Tibial artery (tissue), 4 donors: ENCODE data around the gene C13orf46.

Experiments used
- DNase-seq, 2 donors: peaks; one replicate each; pipeline ENCODE4 v3.0.0-alpha.2; 2019
- H3K27ac ChIP-seq, 2 donors: fragments of 200-600 bp; sonication (generic) in 1 of 2; 1 replicate in 1 of 2; 2 replicates in 1 of 2; pipeline ENCODE4 v1.5.1; 2018 to 2019; ENCODE audit warnings: mild to moderate bottlenecking in 1 of 2
- H3K27me3 ChIP-seq, 2 donors: fragments of 200-600 bp; sonication (generic) in 1 of 2; one replicate each; pipeline versions ENCODE4 v1.5.1 to v1.6.0; 2016 to 2019
- H3K36me3 ChIP-seq, 3 donors: fragments of 200-600 bp; sonication (generic) in 2 of 3; one replicate each; pipeline ENCODE4 v1.5.1; 2016 to 2019; ENCODE audit warnings: mild to moderate bottlenecking in 2 of 3
- H3K4me1 ChIP-seq, 4 donors: fragments of 200-600 bp; sonication (generic) in 2 of 4; 1 replicate in 3 of 4; 2 replicates in 1 of 4; pipeline ENCODE4 v1.5.1; 2016 to 2019
- H3K4me3 ChIP-seq, 2 donors: fragments of 200-600 bp; sonication (generic) in 1 of 2; 1 replicate in 1 of 2; 2 replicates in 1 of 2; pipeline ENCODE4 v1.5.1; 2018 to 2019; ENCODE audit warnings: mild to moderate bottlenecking in 2 of 2
- H3K9me3 ChIP-seq, 3 donors: fragments of 200-600 bp; sonication (generic) in 1 of 3; one replicate each; pipeline ENCODE4 v1.5.1; 2016 to 2019
- CTCF ChIP-seq, 2 experiments: fragments of 200-600 bp in 1 of 2; fragments of 450-650 bp in 1 of 2; IDR thresholded peaks; one replicate each; pipeline ENCODE4 v1.5.1; 2017 to 2019; ENCODE audit warnings: antibody characterized with exemption in 2 of 2, mild to moderate bottlenecking in 1 of 2, moderate library complexity in 1 of 2
- intact Hi-C: fragments of 100-400 bp; cut with DNase I; formaldehyde crosslinking; loops from one replicate; pipeline ENCODE4 v1.15.0; 2023; ENCODE audit warnings: low total_unique reads

C13orf46 gene

DNA sequence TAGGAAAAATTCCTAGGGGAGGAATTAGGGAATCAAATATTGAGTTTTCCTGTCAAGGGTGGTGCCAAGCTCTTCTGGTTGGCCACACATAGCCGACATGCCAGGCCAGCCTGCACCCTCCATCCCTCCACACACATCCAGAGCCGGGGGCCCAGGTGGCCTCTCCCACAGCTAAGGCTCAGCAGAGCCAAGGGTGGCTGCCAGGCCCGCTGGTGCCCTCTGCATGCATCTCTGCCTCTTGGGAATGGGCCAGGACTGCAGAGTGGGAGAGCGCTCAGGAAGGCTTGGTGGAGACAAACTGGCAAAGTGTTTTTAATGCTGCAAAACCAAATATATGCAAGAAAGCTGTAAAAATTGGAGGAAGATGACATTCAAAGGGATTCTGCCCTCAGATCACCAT is 67.3 kb downstream of the C13orf46 start:
- intact Hi-C loops = no loop called here
- Histone ChIP-seq H3K4me3 (no peak overlapping the region), H3K27ac (peak overlapping the region; percentile 7 to 46), H3K9me3 (no peaks in the 10 kb centered on the region), H3K4me1 (peaks cover 0 to 49% (median 31%) of the 10 kb centered on the region in 4 donors), H3K36me3 (no peaks in the 10 kb centered on the region), H3K27me3 (no peaks in the 10 kb centered on the region)
- peak in 1 of 2 donors; percentile 77 for DNase-seq
- TF ChIP-seq CTCF (IDR thresholded peaks at IDR 0.05) = no peak

DNA sequence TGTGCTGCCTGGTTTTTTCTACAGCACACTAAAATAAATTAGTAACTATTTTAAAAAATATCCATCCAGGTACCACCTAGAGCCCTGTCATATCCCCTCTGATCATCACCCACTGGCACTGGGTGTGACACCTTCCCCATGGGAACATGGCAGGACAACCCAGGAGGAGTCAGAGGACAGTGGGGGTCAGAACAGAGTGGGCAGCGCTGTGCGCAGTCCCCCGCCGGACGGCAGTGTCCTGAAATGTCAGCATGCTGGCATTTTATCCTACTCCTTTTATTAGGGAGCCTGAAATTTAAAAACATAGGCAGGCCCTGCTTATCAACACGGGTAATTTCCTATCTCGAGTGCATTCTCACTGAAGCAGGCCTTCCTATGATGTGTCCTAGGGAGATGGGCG is 67.9 kb downstream of the C13orf46 start:
- DNase-seq = no peak
- peak overlapping the region in 1 of 2 donors; percentile 19 for H3K27ac ChIP-seq
- H3K4me1 ChIP-seq = peaks cover 0 to 55% (median 31%) of the 10 kb centered on the region in 4 donors
- no peak for TF ChIP-seq CTCF (IDR thresholded peaks at IDR 0.05)
- H3K27me3 ChIP-seq = no peaks in the 10 kb centered on the region
- no peaks in the 10 kb centered on the region for H3K9me3 ChIP-seq
- no peak overlapping the region for H3K4me3 ChIP-seq
- no peaks in the 10 kb centered on the region for H3K36me3 ChIP-seq
- intact Hi-C loops = no loop called here

DNA sequence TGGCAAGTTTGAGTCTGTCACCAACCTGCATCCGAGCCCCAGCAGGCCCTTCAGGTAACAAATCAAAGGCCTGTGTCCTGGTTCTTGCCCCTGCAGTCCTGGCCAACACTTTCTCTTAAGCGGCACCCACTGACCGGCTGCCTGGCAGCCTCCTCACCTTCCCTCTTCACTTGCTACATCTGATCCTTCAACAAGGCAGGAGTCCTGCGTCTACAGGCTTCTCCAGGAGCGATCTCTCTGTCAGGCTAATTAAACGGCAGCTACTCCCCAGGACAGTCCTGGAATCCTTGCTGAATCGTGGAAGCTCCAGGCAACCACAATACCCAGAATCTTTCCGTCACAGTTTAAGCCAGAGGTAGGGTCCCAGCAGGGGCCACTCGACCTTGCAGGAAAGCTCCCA is 68.9 kb downstream of the C13orf46 start:
- intact Hi-C loops = no loop called here
- peaks cover 0 to 60% (median 31%) of the 10 kb centered on the region in 4 donors for H3K4me1 ChIP-seq
- TF ChIP-seq CTCF (IDR thresholded peaks at IDR 0.05) = no peak
- peak overlapping the region; percentile 84 to 86 for H3K27ac ChIP-seq
- DNase-seq = no peak
- no peak overlapping the region for H3K4me3 ChIP-seq
- H3K9me3 ChIP-seq = no peaks in the 10 kb centered on the region
- no peaks in the 10 kb centered on the region for H3K27me3 ChIP-seq
- H3K36me3 ChIP-seq = no peaks in the 10 kb centered on the region

- Histone ChIP-seq H3K4me1 (peaks cover 0 to 60% (median 31%) of the 10 kb centered on the region in 4 donors), H3K4me3 (no peak overlapping the region), H3K27me3 (no peaks in the 10 kb centered on the region), H3K9me3 (no peaks in the 10 kb centered on the region), H3K27ac (peak overlapping the region; percentile 84 to 86), H3K36me3 (no peaks in the 10 kb centered on the region)
- intact Hi-C loops = no loop called here
- TF ChIP-seq CTCF (IDR thresholded peaks at IDR 0.05) = peak; percentile 46 to 58
- DNase-seq = peak in 1 of 2 donors; percentile 75
These were observed 69.5 kb downstream of the C13orf46 start for GRCh38 chr13:113904411-113904810.

DNA sequence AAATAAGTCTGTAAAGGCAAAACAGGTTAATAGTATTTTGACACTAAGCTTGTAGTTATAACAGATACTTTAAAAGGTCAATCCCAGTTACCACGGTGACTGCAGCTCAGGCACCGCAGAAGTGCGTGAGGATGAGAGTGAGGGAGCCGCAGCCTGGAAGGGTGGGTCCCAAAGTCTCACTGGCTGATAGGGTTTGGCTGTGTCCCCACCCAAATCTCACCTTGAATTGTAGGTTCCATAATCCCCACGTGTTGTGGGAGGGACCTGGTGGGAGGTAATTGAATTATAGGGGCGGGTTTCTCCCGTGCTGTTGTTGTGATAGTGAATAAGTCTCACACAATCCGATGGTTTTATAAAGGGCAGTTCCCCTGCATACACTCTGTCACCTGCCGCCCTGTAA is 70.0 kb downstream of the C13orf46 start:
- no peak for TF ChIP-seq CTCF (IDR thresholded peaks at IDR 0.05)
- Histone ChIP-seq H3K27me3 (no peaks in the 10 kb centered on the region), H3K36me3 (no peaks in the 10 kb centered on the region), H3K9me3 (no peaks in the 10 kb centered on the region), H3K27ac (peak overlapping the region; percentile 84 to 86), H3K4me3 (no peak overlapping the region), H3K4me1 (peaks cover 0 to 58% (median 31%) of the 10 kb centered on the region in 4 donors)
- intact Hi-C loops = no loop called here
- peak in 1 of 2 donors; percentile 54 for DNase-seq
